Hepatocyte (in vitro differentiated cells): ENCODE results near the gene SYCP2L. TPM values are rescaled to one million over a fixed set of nuclear protein-coding genes. Genes with fewer than 3 reads are reported as not detected.

Source experiments
- DNase-seq: peaks from one replicate; pipeline ENCODE4 v3.0.0-alpha.2; 2016; ENCODE audit warnings: low spot score
- H2AFZ ChIP-seq: fragments of 200-600 bp; sonication (generic); 2 replicates; pipeline ENCODE4 v1.6.0; 2016; ENCODE audit warnings: antibody characterized with exemption, mild to moderate bottlenecking
- H3K27ac ChIP-seq: fragments of 200-600 bp; sonication (generic); 2 replicates; pipeline ENCODE4 v1.5.1; 2016; ENCODE audit warnings: mild to moderate bottlenecking
- H3K27me3 ChIP-seq: fragments of 200-600 bp; sonication (generic); 2 replicates; pipeline ENCODE4 v1.6.1; 2016
- H3K36me3 ChIP-seq: fragments of 200-600 bp; sonication (generic); replicated peaks from 2 replicates; pipeline ENCODE4 v1.5.1; 2016; ENCODE audit warnings: low read depth; ENCODE audit not compliant: insufficient read depth
- H3K4me1 ChIP-seq: fragments of 200-600 bp; sonication (generic); 2 replicates; pipeline ENCODE4 v1.5.1; 2016; ENCODE audit warnings: mild to moderate bottlenecking, moderate library complexity; ENCODE audit not compliant: insufficient read depth
- H3K4me2 ChIP-seq: fragments of 200-600 bp; sonication (generic); 2 replicates; pipeline ENCODE4 v1.6.0; 2016
- H3K4me3 ChIP-seq: fragments of 200-600 bp; sonication (generic); 2 replicates; pipeline ENCODE4 v1.5.1; 2016; ENCODE audit warnings: mild to moderate bottlenecking
- H3K79me2 ChIP-seq: fragments of 200-600 bp; sonication (generic); 2 replicates; pipeline ENCODE4 v1.6.0; 2017; ENCODE audit warnings: mild to moderate bottlenecking
- H3K9me2 ChIP-seq: fragments of 200-600 bp; sonication (generic); replicated peaks from 2 replicates; pipeline ENCODE4 v1.6.0; 2017; ENCODE audit warnings: mild to moderate bottlenecking; ENCODE audit not compliant: insufficient read depth
- H3K9me3 ChIP-seq: fragments of 200-600 bp; sonication (generic); 2 replicates; pipeline ENCODE4 v1.5.1; 2016; ENCODE audit warnings: low read depth, mild to moderate bottlenecking
- H4K20me1 ChIP-seq: fragments of 200-600 bp; sonication (generic); 2 replicates; pipeline ENCODE4 v1.6.0; 2016; ENCODE audit warnings: mild to moderate bottlenecking; ENCODE audit not compliant: insufficient read depth, poor library complexity, severe bottlenecking
- CTCF ChIP-seq: fragments of 200-600 bp; sonication (generic); IDR thresholded peaks from 2 replicates; pipeline ENCODE4 v1.5.1; 2016; ENCODE audit warnings: antibody characterized with exemption, mild to moderate bottlenecking; ENCODE audit not compliant: poor library complexity
- EZH2 ChIP-seq: fragments of 200-600 bp; sonication (generic); IDR thresholded peaks from 2 replicates; pipeline ENCODE4 v1.6.1; 2016; ENCODE audit warnings: antibody characterized with exemption, mild to moderate bottlenecking, borderline replicate concordance
- EZH2phosphoT487 ChIP-seq: fragments of 200-600 bp; sonication (generic); IDR thresholded peaks from one replicate; pipeline ENCODE4 v1.6.1; 2018; ENCODE audit warnings: antibody characterized with exemption, mild to moderate bottlenecking, low read depth, moderate library complexity; ENCODE audit not compliant: unreplicated experiment, severe bottlenecking
- WGBS: methylation state at CpG from one replicate; pipeline ENCODE4 v1.1.6; 2016; ENCODE audit warnings: low lambda C conversion rate; ENCODE audit errors: missing lambda C conversion rate; 5-methylcytosine and 5-hydroxymethylcytosine counted together
- polyA plus RNA-seq: library from polyadenylated mRNA; unstranded; fragments of >200 nt; fragmentation: Nextera tagmentation; extraction: Ambion mirVana; gene quantifications from 2 replicates; pipeline ENCODE4 v1.2.1, GENCODE V29; 2016
- total RNA-seq: library from RNA; depleted of rRNA; stranded (reverse); fragments of >200 nt; gene quantifications from 2 replicates; pipeline ENCODE4 v1.2.3, GENCODE V29; 2014

The SYCP2L gene
- total and polyA plus RNA-seq, 2 experiments from 2014 or later: 0.37 to 1.00 TPM

DNA sequence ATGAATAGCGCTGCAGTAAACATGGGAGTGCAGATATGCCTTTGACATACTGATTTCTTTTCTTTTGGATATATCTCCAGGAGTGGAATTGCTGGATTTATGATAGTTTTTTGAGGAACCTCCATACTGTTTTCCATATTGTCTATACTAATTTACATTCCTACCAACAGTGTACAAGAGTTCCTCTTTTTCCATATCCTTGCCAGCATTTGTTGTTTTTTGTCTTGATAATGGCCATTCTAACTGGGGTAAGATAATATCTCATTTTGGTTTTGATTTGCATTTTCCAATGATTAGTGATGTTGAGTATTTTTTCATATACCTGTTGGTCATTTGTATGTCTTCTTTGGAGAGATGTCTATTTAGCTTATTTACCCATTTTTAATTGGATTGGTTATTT lies 3.3 kb downstream of the SYCP2L start:
- Histone ChIP-seq H4K20me1 (no peaks in the 10 kb centered on the region), H3K27me3 (peaks cover 13% of the 10 kb centered on the region), H3K4me1 (no peaks in the 10 kb centered on the region), H3K4me3 (no peak overlapping the region), H3K36me3 (no peaks in the 10 kb centered on the region), H3K4me2 (no peak overlapping the region), H3K9me3 (no peaks in the 10 kb centered on the region), H3K9me2 (no peaks in the 10 kb centered on the region), H3K27ac (no peak overlapping the region), H3K79me2 (no peaks in the 10 kb centered on the region), H2AFZ (no peak overlapping the region)
- WGBS: 98% methylated on average over 1 of the region's 1 CpG
- TF ChIP-seq EZH2phosphoT487 (no peak), EZH2 (no peak)
- DNase-seq: no peak

DNA sequence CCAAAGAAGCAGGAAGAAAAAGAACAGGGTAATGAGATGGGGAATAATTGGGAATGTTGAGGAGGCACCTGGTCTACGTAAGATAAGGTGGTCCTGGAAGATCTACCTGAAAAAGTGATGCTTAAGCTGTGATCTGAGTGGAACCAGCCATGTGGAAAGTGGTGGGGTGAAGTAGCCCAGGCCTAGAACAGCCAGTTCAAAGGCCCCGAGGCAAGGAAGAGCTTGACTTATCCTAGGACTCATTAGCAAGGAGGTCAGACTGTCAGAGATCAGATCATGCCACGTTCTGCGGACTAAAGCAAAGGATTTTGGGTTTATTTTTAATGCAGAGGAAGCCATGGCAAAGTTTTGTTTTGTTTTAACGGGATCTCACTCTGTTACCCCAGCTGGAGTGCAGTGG lies 5.1 kb downstream of the SYCP2L start:
- no peak overlapping the region for H3K4me3 ChIP-seq
- no peak overlapping the region for H3K27ac ChIP-seq
- no peak overlapping the region for H2AFZ ChIP-seq
- no peaks in the 10 kb centered on the region for H4K20me1 ChIP-seq
- no peaks in the 10 kb centered on the region for H3K36me3 ChIP-seq
- DNase-seq: no peak
- TF ChIP-seq EZH2phosphoT487 (no peak), CTCF (no peak), EZH2 (no peak)
- no peaks in the 10 kb centered on the region for H3K27me3 ChIP-seq
- no peaks in the 10 kb centered on the region for H3K9me3 ChIP-seq
- WGBS: 91% methylated on average over 5 of the region's 5 CpGs
- H3K9me2 ChIP-seq: no peaks in the 10 kb centered on the region
- no peaks in the 10 kb centered on the region for H3K4me1 ChIP-seq
- no peak overlapping the region for H3K4me2 ChIP-seq
- H3K79me2 ChIP-seq: no peaks in the 10 kb centered on the region

DNA sequence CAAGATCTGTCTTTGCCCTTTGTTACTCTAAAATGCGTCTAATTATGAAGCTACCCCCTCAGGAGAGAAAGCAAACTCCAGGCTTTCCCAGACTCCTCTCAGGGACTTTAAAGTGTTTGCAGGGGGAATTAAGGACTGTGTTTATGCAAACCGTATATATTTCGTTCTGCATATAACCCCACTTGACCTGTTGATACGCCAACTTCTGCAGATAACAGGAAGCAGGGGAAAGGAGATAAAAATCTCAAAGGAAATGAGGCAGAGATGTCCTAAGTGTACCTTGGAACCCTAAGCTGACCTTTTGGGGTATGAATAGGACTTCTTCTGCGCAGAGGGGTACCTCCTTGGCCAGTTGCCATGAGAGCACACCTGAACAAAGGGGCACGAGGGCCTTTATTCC lies 8.1 kb downstream of the SYCP2L start:
- H3K4me2 ChIP-seq: no peak overlapping the region
- no peaks in the 10 kb centered on the region for H3K9me2 ChIP-seq
- H3K4me3 ChIP-seq: no peak overlapping the region
- no peak overlapping the region for H2AFZ ChIP-seq
- no peaks in the 10 kb centered on the region for H3K79me2 ChIP-seq
- H3K27me3 ChIP-seq: no peaks in the 10 kb centered on the region
- no peak overlapping the region for H3K27ac ChIP-seq
- no peaks in the 10 kb centered on the region for H3K36me3 ChIP-seq
- H4K20me1 ChIP-seq: no peaks in the 10 kb centered on the region
- H3K4me1 ChIP-seq: no peaks in the 10 kb centered on the region
- no peak for TF ChIP-seq EZH2
- TF ChIP-seq EZH2phosphoT487: no peak
- no peak for TF ChIP-seq CTCF
- no peaks in the 10 kb centered on the region for H3K9me3 ChIP-seq
- no peak for DNase-seq
- 69% methylated on average over 6 of the region's 6 CpGs for WGBS

DNA sequence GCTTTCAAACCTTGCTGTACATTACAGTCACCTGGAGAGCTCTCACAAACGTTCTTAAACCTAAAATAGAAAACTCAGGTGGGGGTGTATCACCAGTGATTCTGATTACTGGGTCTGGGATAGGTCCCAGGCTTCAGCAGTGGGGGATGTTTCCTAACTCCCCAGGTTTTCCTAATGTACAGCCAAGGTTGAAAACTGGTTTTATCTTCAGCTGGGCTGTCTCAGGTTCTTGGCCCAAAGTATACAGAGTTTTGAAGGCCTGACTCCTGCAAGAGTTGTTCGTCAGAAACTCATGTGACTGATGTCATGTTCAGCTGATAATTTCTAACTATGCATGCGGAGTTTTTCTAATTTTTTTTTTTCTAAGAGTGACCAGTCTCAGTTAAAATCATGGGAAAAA lies 9.8 kb downstream of the SYCP2L start:
- H3K9me3 ChIP-seq: no peaks in the 10 kb centered on the region
- no peak overlapping the region for H2AFZ ChIP-seq
- no peak overlapping the region for H3K4me3 ChIP-seq
- H3K79me2 ChIP-seq: no peaks in the 10 kb centered on the region
- no peaks in the 10 kb centered on the region for H3K27me3 ChIP-seq
- no peaks in the 10 kb centered on the region for H3K36me3 ChIP-seq
- no peak for DNase-seq
- H3K4me1 ChIP-seq: no peaks in the 10 kb centered on the region
- no peak for TF ChIP-seq EZH2phosphoT487
- no peak for TF ChIP-seq EZH2
- TF ChIP-seq CTCF: no peak
- H4K20me1 ChIP-seq: no peaks in the 10 kb centered on the region
- H3K4me2 ChIP-seq: no peak overlapping the region
- H3K27ac ChIP-seq: no peak overlapping the region
- 83% methylated on average over 3 of the region's 3 CpGs for WGBS
- H3K9me2 ChIP-seq: no peaks in the 10 kb centered on the region
